IMR-90 (cell line): ENCODE data around the gene CHAF1B. TPM values are rescaled to one million over a fixed set of nuclear protein-coding genes. Genes with fewer than 3 reads are reported as not detected.

ENCODE experiments used
- ATAC-seq: fragments of 200-7000 bp; cut with Tn5 transposase; 2 replicates; pipeline ENCODE4 v1.9.1; 2020; ENCODE audit warnings: low read depth, mild to moderate bottlenecking, moderate library complexity
- BruUV-seq: library from RNA; stranded (reverse); fragments of 400-500 nt; replicated peaks from 2 replicates; lab custom pipeline; 2021; lab: Mats Ljungman, UMichigan
- CTCF ChIA-PET: fragments of 300-600 bp; formaldehyde crosslinking; extraction: SDS; loops from one replicate; lab custom pipeline; 2021; ENCODE audit warnings: antibody characterized with exemption; lab: Yijun Ruan, JAX
- POLR2A ChIA-PET: fragments of 300-600 bp; sonication (Branson Sonifier 250); formaldehyde crosslinking; loops from one replicate; lab custom pipeline; 2022; ENCODE audit warnings: antibody characterized with exemption; ENCODE audit not compliant: unreplicated experiment; lab: Charles Lee
- DNase-seq: peaks from one replicate; pipeline ENCODE4 v3.0.0; 2013
- H2AFZ ChIP-seq: replicated peaks from 2 replicates; pipeline ENCODE3; 2013; ENCODE audit warnings: low read length, mild to moderate bottlenecking; ENCODE audit not compliant: poor library complexity
- H2AK5ac ChIP-seq: 2 replicates; pipeline ENCODE4 v1.6.1; 2013; ENCODE audit warnings: low read depth, low read length, inconsistent platforms
- H2AK9ac ChIP-seq: replicated peaks from 2 replicates; pipeline ENCODE3; 2013; ENCODE audit warnings: mild to moderate bottlenecking, low read depth, low read length, moderate library complexity; ENCODE audit not compliant: poor library complexity
- H2BK120ac ChIP-seq: 2 replicates; pipeline ENCODE4 v1.6.1; 2013; ENCODE audit warnings: low read depth, low read length, inconsistent platforms
- H2BK15ac ChIP-seq: 3 replicates; pipeline ENCODE4 v1.6.1; 2013; ENCODE audit warnings: low read depth, low read length, inconsistent platforms
- H2BK20ac ChIP-seq: 2 replicates; pipeline ENCODE4 v1.6.1; 2013; ENCODE audit warnings: low read depth, mild to moderate bottlenecking, inconsistent platforms, low read length, moderate library complexity
- H2BK5ac ChIP-seq: 2 replicates; pipeline ENCODE4 v1.6.1; 2013; ENCODE audit warnings: mild to moderate bottlenecking, low read depth, low read length, inconsistent platforms; ENCODE audit not compliant: poor library complexity, severe bottlenecking
- H3K14ac ChIP-seq: replicated peaks from 2 replicates; pipeline ENCODE4 v1.6.1; 2013; ENCODE audit warnings: low read depth, low read length, inconsistent platforms
- H3K18ac ChIP-seq: 2 replicates; pipeline ENCODE4 v1.6.1; 2013; ENCODE audit warnings: low read depth, low read length, control low read depth
- H3K23ac ChIP-seq: 2 replicates; pipeline ENCODE4 v1.6.1; 2013; ENCODE audit warnings: low read depth, low read length, inconsistent platforms
- H3K27ac ChIP-seq: 2 replicates; pipeline ENCODE4 v1.5.1; 2013; ENCODE audit warnings: mild to moderate bottlenecking, control low read depth, low read length; ENCODE audit not compliant: insufficient read depth
- H3K27me3 ChIP-seq: 2 replicates; pipeline ENCODE4 v1.6.1; 2013; ENCODE audit warnings: low read length; ENCODE audit not compliant: control insufficient read depth, insufficient read depth
- H3K36me3 ChIP-seq: 2 replicates; pipeline ENCODE4 v1.6.1; 2013; ENCODE audit warnings: low read length, mixed read lengths; ENCODE audit not compliant: control insufficient read depth, insufficient read depth
- H3K4ac ChIP-seq: 2 replicates; pipeline ENCODE4 v1.6.1; 2013; ENCODE audit warnings: low read depth, low read length, inconsistent platforms
- H3K4me1 ChIP-seq: 2 replicates; pipeline ENCODE4 v1.6.1; 2013; ENCODE audit warnings: low read length, mixed read lengths; ENCODE audit not compliant: control insufficient read depth, insufficient read depth
- H3K4me2 ChIP-seq: 2 replicates; pipeline ENCODE4 v1.6.1; 2013; ENCODE audit warnings: low read depth, mild to moderate bottlenecking, control low read depth, low read length, moderate library complexity
- H3K4me3 ChIP-seq: 2 replicates; pipeline ENCODE4 v1.5.1; 2013; ENCODE audit warnings: low read depth, mild to moderate bottlenecking, control low read depth, low read length, moderate library complexity; ENCODE audit not compliant: insufficient read depth
- H3K56ac ChIP-seq: 2 replicates; pipeline ENCODE4 v1.6.1; 2013; ENCODE audit warnings: low read length, inconsistent platforms; ENCODE audit not compliant: insufficient read depth; ENCODE audit errors: extremely low read depth
- H3K79me1 ChIP-seq, 2 experiments: 2 replicates each; pipeline ENCODE4 v1.6.1; 2013; ENCODE audit warnings: low read length in 2 of 2, inconsistent platforms in 1 of 2, low read depth in 1 of 2
- H3K9ac ChIP-seq: 2 replicates; pipeline ENCODE4 v1.6.1; 2013; ENCODE audit warnings: low read depth, low read length, control low read depth
- H3K9me1 ChIP-seq: 2 replicates; pipeline ENCODE4 v1.6.1; 2013; ENCODE audit warnings: low read length, inconsistent platforms; ENCODE audit not compliant: insufficient read depth
- H3K9me3 ChIP-seq: 2 replicates; pipeline ENCODE4 v1.6.1; 2013; ENCODE audit warnings: low read length; ENCODE audit not compliant: control insufficient read depth, insufficient read depth
- H4K20me1 ChIP-seq: 2 replicates; pipeline ENCODE4 v1.6.1; 2013; ENCODE audit warnings: low read length, inconsistent platforms; ENCODE audit not compliant: insufficient read depth
- H4K5ac ChIP-seq: 2 replicates; pipeline ENCODE4 v1.6.1; 2013; ENCODE audit warnings: mild to moderate bottlenecking, low read depth, low read length, control low read depth
- H4K8ac ChIP-seq, 2 experiments: 2 replicates each; pipeline ENCODE4 v1.6.1; 2013; ENCODE audit warnings: low read depth in 2 of 2, low read length in 2 of 2, control low read depth in 1 of 2, inconsistent platforms in 1 of 2
- H4K91ac ChIP-seq: 2 replicates; pipeline ENCODE4 v1.6.1; 2013; ENCODE audit warnings: low read depth, low read length, inconsistent platforms; ENCODE audit not compliant: insufficient read depth
- BHLHE40 ChIP-seq: fragments of 150-350 bp; IDR thresholded peaks from 2 replicates; pipeline ENCODE4 v1.6.1; 2016; ENCODE audit warnings: mild to moderate bottlenecking, low read depth, low read length
- CEBPB ChIP-seq: IDR thresholded peaks from 2 replicates; pipeline ENCODE4 v1.6.1; 2012; ENCODE audit warnings: low read depth, low read length, improper control_type of control experiment
- CHD1 ChIP-seq: IDR thresholded peaks from 2 replicates; pipeline ENCODE4 v1.6.1; 2012; ENCODE audit warnings: low read depth, low read length, improper control_type of control experiment
- FOS ChIP-seq: fragments of 150-350 bp; IDR thresholded peaks from 2 replicates; pipeline ENCODE4 v1.6.1; 2016; ENCODE audit warnings: low read depth, low read length
- MAFK ChIP-seq: IDR thresholded peaks from 2 replicates; pipeline ENCODE4 v1.6.1; 2012; ENCODE audit warnings: low read depth, low read length, improper control_type of control experiment
- MAZ ChIP-seq: IDR thresholded peaks from 2 replicates; pipeline ENCODE4 v1.6.1; 2012; ENCODE audit warnings: low read depth, mild to moderate bottlenecking, low read length, improper control_type of control experiment, moderate library complexity, borderline replicate concordance
- MXI1 ChIP-seq: IDR thresholded peaks from 2 replicates; pipeline ENCODE4 v1.6.1; 2012; ENCODE audit warnings: low read depth, mild to moderate bottlenecking, low read length, moderate library complexity, borderline replicate concordance
- NFE2L2 ChIP-seq: fragments of 150-350 bp; IDR thresholded peaks from 2 replicates; pipeline ENCODE4 v1.6.1; 2016; ENCODE audit warnings: low read depth, mild to moderate bottlenecking, low read length
- POLR2A ChIP-seq: IDR thresholded peaks from 2 replicates; pipeline ENCODE4 v1.6.1; 2012; ENCODE audit warnings: mild to moderate bottlenecking, low read depth, low read length
- RAD21 ChIP-seq: IDR thresholded peaks from 2 replicates; pipeline ENCODE4 v1.6.1; 2012; ENCODE audit warnings: low read length, improper control_type of control experiment
- RCOR1 ChIP-seq: IDR thresholded peaks from 2 replicates; pipeline ENCODE4 v1.6.1; 2012; ENCODE audit warnings: mild to moderate bottlenecking, low read length, improper control_type of control experiment; ENCODE audit not compliant: insufficient replicate concordance
- RFX5 ChIP-seq: IDR thresholded peaks from 2 replicates; pipeline ENCODE4 v1.8.0; 2012; ENCODE audit warnings: low read depth, mild to moderate bottlenecking, low read length, moderate library complexity
- SMC3 ChIP-seq: fragments of 150-350 bp; IDR thresholded peaks from 2 replicates; pipeline ENCODE4 v1.6.1; 2016; ENCODE audit warnings: low read depth, mild to moderate bottlenecking, antibody characterized with exemption, low read length, moderate library complexity
- WGBS, 2 experiments: methylation state at CpG; one replicate each; pipeline versions ENCODE4 v1.1.5 to v1.1.7; 2013; ENCODE audit warnings: missing lambda C conversion rate in 2 of 2; ENCODE audit not compliant: insufficient read length in 1 of 2; ENCODE audit errors: extremely low coverage in 2 of 2; 5-methylcytosine and 5-hydroxymethylcytosine counted together
- dilution Hi-C: fragments of 300-500 bp; cut with HindIII; formaldehyde crosslinking; loops from one replicate; pipeline ENCODE4 v1.14.3; 2018; ENCODE audit warnings: low sequenced_read_pairs; ENCODE audit not compliant: unreplicated experiment
- in situ Hi-C: fragments of 300-500 bp; cut with MboI; formaldehyde crosslinking; loops from 3 replicates; pipeline ENCODE4 v1.14.3; 2019; ENCODE audit warnings: low sequenced_read_pairs, inconsistent platforms, mixed read lengths
- intact Hi-C: fragments of 100-400 bp; cut with micrococcal nuclease; formaldehyde crosslinking; loops from 2 replicates; pipeline ENCODE4 v1.10.0; 2022
- polyA plus RNA-seq, 3 experiments: library from polyadenylated mRNA; depleted of rRNA; stranded (reverse); fragments of >200 nt; gene quantifications; 2 replicates each; pipeline ENCODE4 v1.2.3, GENCODE V29; 2012; ENCODE audit warnings: low replicate concordance in 1 of 3
- total RNA-seq: library from RNA; depleted of rRNA; stranded (reverse); fragments of >200 nt; gene quantifications from 2 replicates; pipeline ENCODE4 v1.2.3, GENCODE V29; 2012
- TF ChIP-seq, protein P1 (sequence below): conservative IDR thresholded peaks from 2 replicates; pipeline ENCODE4 v1.5.1; 2012; ENCODE audit warnings: mild to moderate bottlenecking, low read depth, low read length, improper control_type of control experiment
- TF ChIP-seq, protein P2 (sequence below): fragments of 150-350 bp; IDR thresholded peaks from 2 replicates; pipeline ENCODE4 v1.6.1; 2017; ENCODE audit warnings: mild to moderate bottlenecking, antibody characterized with exemption, low read length, low read depth
- TF ChIP-seq, protein P3 (sequence below): fragments of 150-350 bp; IDR thresholded peaks from 2 replicates; pipeline ENCODE4 v1.6.1; 2016; ENCODE audit warnings: low read depth, mild to moderate bottlenecking, low read length, moderate library complexity, borderline replicate concordance

Gene CHAF1B
- total and polyA plus RNA-seq, 2 of the 4 experiments (the other 2 are of a cell fraction): 4.5 to 6.4 TPM

DNA sequence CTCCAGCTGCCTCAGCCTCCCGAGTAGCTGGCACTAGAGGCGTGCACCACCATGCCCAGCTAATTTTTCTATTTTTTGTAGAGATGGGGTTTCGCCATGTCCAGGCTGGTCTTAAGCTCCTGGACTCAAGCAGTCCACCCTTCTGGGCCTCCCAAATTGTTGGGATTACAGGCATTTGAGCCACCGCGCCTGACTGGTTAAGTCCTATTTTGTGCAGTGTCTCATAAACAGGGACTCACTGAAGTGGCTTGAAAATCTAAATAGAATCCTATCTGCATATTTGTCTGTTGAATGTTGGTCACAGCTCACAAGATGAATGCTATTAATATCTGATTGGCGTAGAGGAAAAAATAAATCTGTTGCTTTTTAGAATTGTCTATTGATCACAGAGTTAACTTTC, 5.9 kb upstream of the CHAF1B start:
- no peak overlapping the region for H3K27ac ChIP-seq
- no peak overlapping the region for H4K91ac ChIP-seq
- intact Hi-C loops: no loop called here
- no peak overlapping the region for H4K8ac ChIP-seq
- no TSS peak for BruUV-seq
- H2AK9ac ChIP-seq: no peak overlapping the region
- H2BK120ac ChIP-seq: no peak overlapping the region
- 0 out of 2 replicates have a peak, but pooled peaks cover 5% of the 10 kb centered on the region for H3K9me1 ChIP-seq
- no peak overlapping the region for H2AFZ ChIP-seq
- H3K18ac ChIP-seq: no peak overlapping the region
- H2BK20ac ChIP-seq: no peak overlapping the region
- no peak overlapping the region for H3K4me2 ChIP-seq
- no peak overlapping the region for H3K4me3 ChIP-seq
- H3K56ac ChIP-seq: no peak overlapping the region
- CTCF ChIA-PET: interaction anchor here (0.5 kb wide), 1 partner anchor 11 kb away, joined by 3 read pairs; no protein-coding TSS in a partner anchor
- in situ Hi-C loops: no loop called here
- DNase-seq (no peak), ATAC-seq (peak; percentile 28; the same call in 1 of the 2 replicates)
- no peak overlapping the region for H2AK5ac ChIP-seq
- no peak overlapping the region for H3K4ac ChIP-seq
- H4K20me1 ChIP-seq: no peaks in the 10 kb centered on the region
- peaks cover 2% of the 10 kb centered on the region; the same call in 1 of the 2 replicates for H3K4me1 ChIP-seq
- H2BK15ac ChIP-seq: no peak overlapping the region
- no CpG with 5 or more reads among the region's 6 CpGs for WGBS, 2 experiments
- H3K9ac ChIP-seq: no peak overlapping the region
- no peak overlapping the region for H3K23ac ChIP-seq
- no peak overlapping the region for H4K5ac ChIP-seq
- POLR2A ChIA-PET: no interaction called here
- H3K36me3 ChIP-seq: peaks cover 19% of the 10 kb centered on the region
- no peaks in the 10 kb centered on the region for H3K9me3 ChIP-seq
- dilution Hi-C loops: no loop called here
- no peak overlapping the region for H2BK5ac ChIP-seq
- H3K79me1 ChIP-seq: peaks cover 0 to 4% of the 10 kb centered on the region in 2 experiments; a peak in 2 of 4 replicates
- TF ChIP-seq RCOR1 (no peak), MAZ (no peak), CEBPB (no peak), MAFK (no peak), NFE2L2 (no peak), MXI1 (no peak), FOS (no peak), RFX5 (no peak), RAD21 (no peak), SMC3 (no peak), CHD1 (no peak), BHLHE40 (no peak), POLR2A (no peak)
- TF ChIP-seq, protein P1, sequence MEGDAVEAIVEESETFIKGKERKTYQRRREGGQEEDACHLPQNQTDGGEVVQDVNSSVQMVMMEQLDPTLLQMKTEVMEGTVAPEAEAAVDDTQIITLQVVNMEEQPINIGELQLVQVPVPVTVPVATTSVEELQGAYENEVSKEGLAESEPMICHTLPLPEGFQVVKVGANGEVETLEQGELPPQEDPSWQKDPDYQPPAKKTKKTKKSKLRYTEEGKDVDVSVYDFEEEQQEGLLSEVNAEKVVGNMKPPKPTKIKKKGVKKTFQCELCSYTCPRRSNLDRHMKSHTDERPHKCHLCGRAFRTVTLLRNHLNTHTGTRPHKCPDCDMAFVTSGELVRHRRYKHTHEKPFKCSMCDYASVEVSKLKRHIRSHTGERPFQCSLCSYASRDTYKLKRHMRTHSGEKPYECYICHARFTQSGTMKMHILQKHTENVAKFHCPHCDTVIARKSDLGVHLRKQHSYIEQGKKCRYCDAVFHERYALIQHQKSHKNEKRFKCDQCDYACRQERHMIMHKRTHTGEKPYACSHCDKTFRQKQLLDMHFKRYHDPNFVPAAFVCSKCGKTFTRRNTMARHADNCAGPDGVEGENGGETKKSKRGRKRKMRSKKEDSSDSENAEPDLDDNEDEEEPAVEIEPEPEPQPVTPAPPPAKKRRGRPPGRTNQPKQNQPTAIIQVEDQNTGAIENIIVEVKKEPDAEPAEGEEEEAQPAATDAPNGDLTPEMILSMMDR: no peak
- TF ChIP-seq, protein P2, sequence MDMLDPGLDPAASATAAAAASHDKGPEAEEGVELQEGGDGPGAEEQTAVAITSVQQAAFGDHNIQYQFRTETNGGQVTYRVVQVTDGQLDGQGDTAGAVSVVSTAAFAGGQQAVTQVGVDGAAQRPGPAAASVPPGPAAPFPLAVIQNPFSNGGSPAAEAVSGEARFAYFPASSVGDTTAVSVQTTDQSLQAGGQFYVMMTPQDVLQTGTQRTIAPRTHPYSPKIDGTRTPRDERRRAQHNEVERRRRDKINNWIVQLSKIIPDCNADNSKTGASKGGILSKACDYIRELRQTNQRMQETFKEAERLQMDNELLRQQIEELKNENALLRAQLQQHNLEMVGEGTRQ: no peak
- TF ChIP-seq, protein P3, sequence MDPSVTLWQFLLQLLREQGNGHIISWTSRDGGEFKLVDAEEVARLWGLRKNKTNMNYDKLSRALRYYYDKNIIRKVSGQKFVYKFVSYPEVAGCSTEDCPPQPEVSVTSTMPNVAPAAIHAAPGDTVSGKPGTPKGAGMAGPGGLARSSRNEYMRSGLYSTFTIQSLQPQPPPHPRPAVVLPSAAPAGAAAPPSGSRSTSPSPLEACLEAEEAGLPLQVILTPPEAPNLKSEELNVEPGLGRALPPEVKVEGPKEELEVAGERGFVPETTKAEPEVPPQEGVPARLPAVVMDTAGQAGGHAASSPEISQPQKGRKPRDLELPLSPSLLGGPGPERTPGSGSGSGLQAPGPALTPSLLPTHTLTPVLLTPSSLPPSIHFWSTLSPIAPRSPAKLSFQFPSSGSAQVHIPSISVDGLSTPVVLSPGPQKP: no peak
- no peak overlapping the region for H3K14ac ChIP-seq
- no peaks in the 10 kb centered on the region for H3K27me3 ChIP-seq
